HepG2 (cell line): ENCODE data around the gene DLX3. TPM values are rescaled to one million over a fixed set of nuclear protein-coding genes. Genes with fewer than 3 reads are reported as not detected.

ENCODE experiments used
- HOXA3 ChIP-seq: sonication (generic); formaldehyde crosslinking; IDR thresholded peaks from 2 replicates; pipeline ENCODE4 v1.5.0; 2020; ENCODE audit warnings: missing genetic modification reagents
- KDM3A ChIP-seq: IDR thresholded peaks from 2 replicates; pipeline ENCODE4 v1.6.1; 2018; ENCODE audit warnings: low read depth, missing compliant biosample characterization
- NAIF1 ChIP-seq: sonication (generic); formaldehyde crosslinking; IDR thresholded peaks from 2 replicates; pipeline ENCODE4 v1.5.0; 2020; ENCODE audit warnings: mild to moderate bottlenecking, missing genetic modification reagents, borderline replicate concordance
- PHF5A ChIP-seq: IDR thresholded peaks from one replicate; pipeline ENCODE4 v1.6.1; 2018; ENCODE audit warnings: low read depth, missing genetic modification reagents; ENCODE audit not compliant: unreplicated experiment
- RAD21 ChIP-seq: fragments of 450-650 bp; formaldehyde crosslinking; IDR thresholded peaks from 2 replicates; pipeline ENCODE4 v1.5.0; 2020; ENCODE audit warnings: mild to moderate bottlenecking
- SALL2 ChIP-seq: sonication (generic); formaldehyde crosslinking; IDR thresholded peaks from 2 replicates; pipeline ENCODE4 v1.8.1; 2023; ENCODE audit warnings: mild to moderate bottlenecking, missing genetic modification reagents, inconsistent platforms
- SMYD3 ChIP-seq: sonication (generic); formaldehyde crosslinking; IDR thresholded peaks from 2 replicates; pipeline ENCODE4 v1.8.1; 2023; ENCODE audit warnings: mild to moderate bottlenecking, missing genetic modification reagents
- SP140L ChIP-seq: sonication (generic); formaldehyde crosslinking; IDR thresholded peaks from 2 replicates; pipeline ENCODE4 v1.4.0; 2020; ENCODE audit warnings: missing genetic modification reagents, borderline replicate concordance
- TBX2 ChIP-seq: sonication (generic); formaldehyde crosslinking; IDR thresholded peaks from 2 replicates; pipeline ENCODE4 v1.5.0; 2020; ENCODE audit warnings: missing genetic modification reagents, mild to moderate bottlenecking, borderline replicate concordance
- TMF1 ChIP-seq: sonication (generic); formaldehyde crosslinking; IDR thresholded peaks from 2 replicates; pipeline ENCODE4 v1.8.1; 2022; ENCODE audit warnings: low read depth, missing genetic modification reagents
- ZBTB8A ChIP-seq: sonication (generic); formaldehyde crosslinking; IDR thresholded peaks from 2 replicates; pipeline ENCODE4 v1.4.0; 2020; ENCODE audit warnings: mild to moderate bottlenecking, low read depth, missing genetic modification reagents, borderline replicate concordance
- ZFP62 ChIP-seq: sonication (generic); formaldehyde crosslinking; IDR thresholded peaks from 2 replicates; pipeline ENCODE4 v1.4.0; 2020; ENCODE audit warnings: missing genetic modification reagents
- ZNF484 ChIP-seq: sonication (generic); formaldehyde crosslinking; IDR thresholded peaks from 2 replicates; pipeline ENCODE4 v1.5.1; 2020; ENCODE audit warnings: mild to moderate bottlenecking, low read depth, missing genetic modification reagents, borderline replicate concordance
- ZNF619 ChIP-seq: sonication (generic); formaldehyde crosslinking; IDR thresholded peaks from 2 replicates; pipeline ENCODE4 v1.4.0; 2020; ENCODE audit warnings: mild to moderate bottlenecking, missing genetic modification reagents
- ZNF761 ChIP-seq: sonication (generic); formaldehyde crosslinking; conservative IDR thresholded peaks from 2 replicates; pipeline ENCODE4 v1.4.0; 2020; ENCODE audit warnings: mild to moderate bottlenecking, missing genetic modification reagents
- polyA plus RNA-seq, 8 experiments: library from polyadenylated mRNA; depleted of rRNA in 3 of 8; stranded (reverse) in 7 of 8; unstranded in 1 of 8; fragments of >200 nt; fragmentation: Illumina TruSeq in 4 of 8; extraction: Trizol in 4 of 8; gene quantifications; 2 replicates each; pipeline versions ENCODE4 v1.2.1 to v1.2.3, GENCODE V29; 2011 to 2016; ENCODE audit warnings: low read depth in 4 of 8, missing spikeins in 1 of 8, mixed read lengths in 1 of 8; ENCODE audit not compliant: insufficient read depth in 1 of 8
- total RNA-seq, 5 experiments: library from RNA; depleted of rRNA; stranded (reverse); fragments of >200 nt; fragmentation: Illumina TruSeq; extraction: Trizol; gene quantifications; 2 replicates each; pipeline ENCODE4 v1.2.3, GENCODE V29; 2016; ENCODE audit warnings: low read depth in 1 of 5
- TF ChIP-seq, protein P1 (sequence below): sonication (generic); formaldehyde crosslinking; IDR thresholded peaks from 2 replicates; pipeline ENCODE4 v1.4.0; 2020; ENCODE audit warnings: missing genetic modification reagents
- TF ChIP-seq, protein P2 (sequence below): sonication (generic); formaldehyde crosslinking; IDR thresholded peaks from 2 replicates; pipeline ENCODE4 v1.4.0; 2020; ENCODE audit warnings: mild to moderate bottlenecking, missing genetic modification reagents
- TF ChIP-seq, protein P3 (sequence below): sonication (generic); formaldehyde crosslinking; IDR thresholded peaks from 2 replicates; pipeline ENCODE4 v1.4.0; 2020; ENCODE audit warnings: missing genetic modification reagents
- TF ChIP-seq, protein P4 (sequence below), 2 experiments: sonication (generic) in 1 of 2; formaldehyde crosslinking in 1 of 2; IDR thresholded peaks; 2 replicates each; pipeline versions ENCODE4 v1.5.1 to v1.6.1; 2011 to 2020; ENCODE audit warnings: borderline replicate concordance in 1 of 2, low read depth in 1 of 2, low read length in 1 of 2, mild to moderate bottlenecking in 1 of 2, missing genetic modification reagents in 1 of 2, moderate library complexity in 1 of 2

Gene DLX3
- total and polyA plus RNA-seq, 2 of the 13 experiments (the other 11 are each of a cell fraction or from before 2014, with no cell fraction given), result 0.03 TPM; not detected in 1

DNA sequence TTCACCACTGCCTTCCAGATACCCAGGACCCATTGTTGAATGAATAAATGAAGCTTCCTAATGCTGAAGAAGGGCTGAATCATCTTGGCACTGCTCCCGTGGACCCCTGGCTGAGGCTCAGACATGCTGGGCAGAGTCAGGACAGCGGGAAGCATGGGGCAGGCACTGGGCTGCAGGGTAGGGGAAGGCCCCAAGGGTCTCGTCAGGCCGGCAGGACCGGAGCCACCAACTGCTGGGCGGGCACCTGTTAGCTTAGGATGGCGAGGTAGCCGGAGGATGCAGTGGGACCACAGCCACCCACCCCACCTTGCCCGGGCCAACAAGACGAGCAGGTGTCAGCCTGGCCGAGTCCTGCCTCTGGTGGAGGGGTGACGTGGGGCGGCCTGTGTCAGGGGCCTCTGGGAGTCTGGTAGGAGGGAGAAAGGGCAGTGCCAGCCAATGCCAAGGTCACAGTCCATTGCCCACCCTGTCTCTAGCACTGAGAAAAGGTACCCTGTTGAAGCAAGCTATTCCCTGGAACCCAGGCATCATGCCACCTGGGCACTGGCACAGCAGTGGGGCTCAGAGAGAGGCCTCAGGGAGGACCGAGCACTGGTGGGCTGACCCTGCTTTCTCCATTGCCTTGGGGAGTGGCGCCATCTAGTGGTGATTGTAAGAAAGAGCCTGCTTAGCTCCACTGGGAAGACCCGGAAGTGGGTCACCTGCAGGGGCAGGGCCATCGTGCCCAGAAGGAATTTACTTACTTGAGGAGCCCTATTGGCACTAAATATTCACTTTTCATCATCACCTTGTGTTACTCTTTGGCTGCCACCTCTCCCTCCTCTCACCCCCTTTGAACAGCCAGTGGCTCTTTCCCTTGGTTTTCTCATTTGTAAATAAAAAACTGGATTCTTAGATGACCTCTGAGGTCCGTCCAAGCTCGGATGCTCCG lies 3.0 kb upstream of the DLX3 start (continued):
- TF ChIP-seq PHF5A (CRISPR knock-in tag) (peak; percentile 66), RAD21 (CRISPR knock-in tag) (peak; percentile 98), KDM3A (CRISPR knock-in tag) (peak; percentile 91), TBX2 (CRISPR knock-in tag) (no peak), NAIF1 (no peak), SMYD3 (CRISPR knock-in tag) (no peak), ZNF619 (no peak), ZFP62 (no peak), HOXA3 (peak; percentile 38), SP140L (CRISPR knock-in tag) (no peak), ZNF484 (no peak), SALL2 (CRISPR knock-in tag) (peak; percentile 41; the same call in 1 of the 2 replicates), ZNF761 (CRISPR knock-in tag) (no peak), TMF1 (CRISPR knock-in tag) (no peak), ZBTB8A (no peak)
- TF ChIP-seq, protein P1, sequence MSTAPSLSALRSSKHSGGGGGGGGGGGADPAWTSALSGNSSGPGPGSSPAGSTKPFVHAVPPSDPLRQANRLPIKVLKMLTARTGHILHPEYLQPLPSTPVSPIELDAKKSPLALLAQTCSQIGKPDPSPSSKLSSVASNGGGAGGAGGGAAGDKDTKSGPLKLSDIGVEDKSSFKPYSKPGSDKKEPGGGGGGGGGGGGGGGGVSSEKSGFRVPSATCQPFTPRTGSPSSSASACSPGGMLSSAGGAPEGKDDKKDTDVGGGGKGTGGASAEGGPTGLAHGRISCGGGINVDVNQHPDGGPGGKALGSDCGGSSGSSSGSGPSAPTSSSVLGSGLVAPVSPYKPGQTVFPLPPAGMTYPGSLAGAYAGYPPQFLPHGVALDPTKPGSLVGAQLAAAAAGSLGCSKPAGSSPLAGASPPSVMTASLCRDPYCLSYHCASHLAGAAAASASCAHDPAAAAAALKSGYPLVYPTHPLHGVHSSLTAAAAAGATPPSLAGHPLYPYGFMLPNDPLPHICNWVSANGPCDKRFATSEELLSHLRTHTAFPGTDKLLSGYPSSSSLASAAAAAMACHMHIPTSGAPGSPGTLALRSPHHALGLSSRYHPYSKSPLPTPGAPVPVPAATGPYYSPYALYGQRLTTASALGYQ, result no peak
- TF ChIP-seq, protein P2, sequence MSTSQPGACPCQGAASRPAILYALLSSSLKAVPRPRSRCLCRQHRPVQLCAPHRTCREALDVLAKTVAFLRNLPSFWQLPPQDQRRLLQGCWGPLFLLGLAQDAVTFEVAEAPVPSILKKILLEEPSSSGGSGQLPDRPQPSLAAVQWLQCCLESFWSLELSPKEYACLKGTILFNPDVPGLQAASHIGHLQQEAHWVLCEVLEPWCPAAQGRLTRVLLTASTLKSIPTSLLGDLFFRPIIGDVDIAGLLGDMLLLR (CRISPR knock-in tag), result no peak
- TF ChIP-seq, protein P3, sequence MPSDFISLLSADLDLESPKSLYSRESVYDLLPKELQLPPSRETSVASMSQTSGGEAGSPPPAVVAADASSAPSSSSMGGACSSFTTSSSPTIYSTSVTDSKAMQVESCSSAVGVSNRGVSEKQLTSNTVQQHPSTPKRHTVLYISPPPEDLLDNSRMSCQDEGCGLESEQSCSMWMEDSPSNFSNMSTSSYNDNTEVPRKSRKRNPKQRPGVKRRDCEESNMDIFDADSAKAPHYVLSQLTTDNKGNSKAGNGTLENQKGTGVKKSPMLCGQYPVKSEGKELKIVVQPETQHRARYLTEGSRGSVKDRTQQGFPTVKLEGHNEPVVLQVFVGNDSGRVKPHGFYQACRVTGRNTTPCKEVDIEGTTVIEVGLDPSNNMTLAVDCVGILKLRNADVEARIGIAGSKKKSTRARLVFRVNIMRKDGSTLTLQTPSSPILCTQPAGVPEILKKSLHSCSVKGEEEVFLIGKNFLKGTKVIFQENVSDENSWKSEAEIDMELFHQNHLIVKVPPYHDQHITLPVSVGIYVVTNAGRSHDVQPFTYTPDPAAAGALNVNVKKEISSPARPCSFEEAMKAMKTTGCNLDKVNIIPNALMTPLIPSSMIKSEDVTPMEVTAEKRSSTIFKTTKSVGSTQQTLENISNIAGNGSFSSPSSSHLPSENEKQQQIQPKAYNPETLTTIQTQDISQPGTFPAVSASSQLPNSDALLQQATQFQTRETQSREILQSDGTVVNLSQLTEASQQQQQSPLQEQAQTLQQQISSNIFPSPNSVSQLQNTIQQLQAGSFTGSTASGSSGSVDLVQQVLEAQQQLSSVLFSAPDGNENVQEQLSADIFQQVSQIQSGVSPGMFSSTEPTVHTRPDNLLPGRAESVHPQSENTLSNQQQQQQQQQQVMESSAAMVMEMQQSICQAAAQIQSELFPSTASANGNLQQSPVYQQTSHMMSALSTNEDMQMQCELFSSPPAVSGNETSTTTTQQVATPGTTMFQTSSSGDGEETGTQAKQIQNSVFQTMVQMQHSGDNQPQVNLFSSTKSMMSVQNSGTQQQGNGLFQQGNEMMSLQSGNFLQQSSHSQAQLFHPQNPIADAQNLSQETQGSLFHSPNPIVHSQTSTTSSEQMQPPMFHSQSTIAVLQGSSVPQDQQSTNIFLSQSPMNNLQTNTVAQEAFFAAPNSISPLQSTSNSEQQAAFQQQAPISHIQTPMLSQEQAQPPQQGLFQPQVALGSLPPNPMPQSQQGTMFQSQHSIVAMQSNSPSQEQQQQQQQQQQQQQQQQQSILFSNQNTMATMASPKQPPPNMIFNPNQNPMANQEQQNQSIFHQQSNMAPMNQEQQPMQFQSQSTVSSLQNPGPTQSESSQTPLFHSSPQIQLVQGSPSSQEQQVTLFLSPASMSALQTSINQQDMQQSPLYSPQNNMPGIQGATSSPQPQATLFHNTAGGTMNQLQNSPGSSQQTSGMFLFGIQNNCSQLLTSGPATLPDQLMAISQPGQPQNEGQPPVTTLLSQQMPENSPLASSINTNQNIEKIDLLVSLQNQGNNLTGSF, result no peak
- TF ChIP-seq, protein P4, sequence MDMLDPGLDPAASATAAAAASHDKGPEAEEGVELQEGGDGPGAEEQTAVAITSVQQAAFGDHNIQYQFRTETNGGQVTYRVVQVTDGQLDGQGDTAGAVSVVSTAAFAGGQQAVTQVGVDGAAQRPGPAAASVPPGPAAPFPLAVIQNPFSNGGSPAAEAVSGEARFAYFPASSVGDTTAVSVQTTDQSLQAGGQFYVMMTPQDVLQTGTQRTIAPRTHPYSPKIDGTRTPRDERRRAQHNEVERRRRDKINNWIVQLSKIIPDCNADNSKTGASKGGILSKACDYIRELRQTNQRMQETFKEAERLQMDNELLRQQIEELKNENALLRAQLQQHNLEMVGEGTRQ (IDR thresholded peaks at IDR 0.05; ENCODE audit: low read depth, low read length), result no peak
- TF ChIP-seq, protein P4 (CRISPR knock-in tag; IDR thresholded peaks at IDR 0.05; ENCODE audit: borderline replicate concordance), result no peak
